Lung microvascular endothelial cell (primary cell): Measurements from ENCODE around the gene RBP5. TPM values are rescaled to one million over a fixed set of nuclear protein-coding genes. Genes with fewer than 3 reads are reported as not detected.

Experiments used
- DNase-seq, 2 donors: peaks; one replicate each; pipeline versions ENCODE4 v3.0.0 to v3.0.0-alpha.2; 2010; ENCODE audit warnings: low read depth in 2 of 2
- total RNA-seq: library from RNA; depleted of rRNA; stranded (reverse); fragments of >200 nt; gene quantifications from 2 replicates; pipeline ENCODE4 v1.2.1, GENCODE V29; 2014

The RBP5 gene, protein sequence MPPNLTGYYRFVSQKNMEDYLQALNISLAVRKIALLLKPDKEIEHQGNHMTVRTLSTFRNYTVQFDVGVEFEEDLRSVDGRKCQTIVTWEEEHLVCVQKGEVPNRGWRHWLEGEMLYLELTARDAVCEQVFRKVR
- total RNA-seq: 0.22 TPM in 1 of 2 replicates, not detected in the other

DNA sequence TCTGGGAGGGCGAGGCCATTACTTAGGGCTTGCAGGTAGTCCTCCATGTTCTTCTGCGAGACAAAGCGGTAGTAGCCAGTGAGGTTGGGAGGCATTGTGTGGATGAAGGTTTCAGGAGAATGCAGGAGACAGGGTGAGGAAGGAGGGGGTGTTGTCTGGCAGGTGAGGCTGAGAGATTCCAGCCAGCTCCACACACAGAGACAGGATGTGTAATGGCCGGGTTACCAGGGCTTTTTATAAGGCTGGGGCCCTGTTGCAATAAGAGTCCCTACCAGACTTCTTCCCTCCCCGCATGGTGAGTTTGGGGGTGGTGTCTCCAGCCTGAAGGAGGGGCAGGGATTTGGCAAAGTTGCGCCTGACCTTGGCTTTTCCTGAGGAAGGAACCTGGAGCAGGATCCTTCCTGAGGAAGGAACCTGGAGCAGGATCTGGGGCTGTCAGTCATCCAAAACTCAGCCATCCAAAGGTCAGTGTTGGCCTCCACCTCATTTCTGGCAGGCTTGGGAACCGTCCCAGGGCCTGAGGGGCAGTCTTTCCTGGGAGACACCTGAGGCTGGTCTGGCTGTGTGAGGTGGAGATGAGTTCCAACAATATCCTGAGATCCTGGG is at the start of gene RBP5:
RBP5 (minus strand) TSS at position 209 of the 606 bp plus-strand sequence; CDS start at position 95, 114 bp downstream.
- DNase-seq: no peak

DNA sequence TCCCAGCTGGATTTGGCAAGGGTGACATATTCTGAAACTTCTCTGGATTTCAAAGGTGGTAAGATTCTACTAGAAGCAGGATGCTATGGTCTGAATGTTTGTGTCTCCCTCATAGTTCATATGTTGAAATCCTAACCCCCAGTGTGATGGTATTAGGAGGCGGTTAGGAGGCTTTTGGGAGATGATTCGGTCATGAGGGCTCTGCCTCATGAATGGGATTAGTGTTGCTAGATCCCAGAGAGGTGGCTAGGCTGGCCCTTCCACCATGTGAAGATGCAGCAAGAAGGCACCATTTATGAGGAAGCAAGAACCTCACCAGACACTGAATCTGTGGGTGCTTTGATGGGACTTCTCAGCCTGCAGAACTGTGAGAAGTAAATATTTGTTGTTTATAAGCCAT is 49.8 kb upstream of the RBP5 start:
- DNase-seq: no peak

DNA sequence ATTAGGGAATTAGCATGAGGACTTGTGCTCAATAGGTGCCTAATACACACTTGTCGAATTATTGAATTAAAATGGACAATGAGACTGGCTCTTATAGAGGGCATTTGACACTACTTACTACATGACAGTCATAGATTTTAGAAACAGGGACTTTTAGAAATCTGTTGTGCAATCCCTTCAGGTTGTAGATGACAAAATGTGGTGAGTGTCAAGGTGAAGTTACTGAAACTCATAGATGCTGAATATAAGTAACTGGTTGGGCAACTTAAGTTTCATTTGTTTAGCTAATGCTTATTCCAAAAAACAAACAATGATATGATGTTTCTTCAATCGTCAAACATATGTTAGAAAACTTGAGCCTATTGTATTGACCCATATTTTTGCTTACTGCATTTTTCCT is 47.9 kb upstream of the RBP5 start:
- no peak for DNase-seq

DNA sequence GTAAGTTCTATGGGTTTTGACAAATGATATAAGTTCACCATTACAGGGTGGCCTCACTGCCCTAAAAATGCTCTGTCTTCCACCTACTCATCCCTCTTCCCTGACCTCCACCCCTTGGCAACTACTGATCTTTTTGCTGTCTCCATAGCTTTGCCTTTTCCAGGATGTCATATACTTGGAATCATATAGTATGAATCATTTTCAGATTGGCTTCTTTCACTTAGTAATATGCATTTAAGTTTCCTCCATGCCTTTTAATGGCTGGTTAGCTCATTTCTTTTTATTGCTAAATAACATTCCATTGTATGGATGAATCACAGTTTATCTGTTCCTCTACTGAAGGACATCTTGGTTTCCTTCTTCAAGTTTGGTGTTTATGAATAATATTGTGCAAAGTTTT is 46.8 kb upstream of the RBP5 start:
- DNase-seq: no peak

DNA sequence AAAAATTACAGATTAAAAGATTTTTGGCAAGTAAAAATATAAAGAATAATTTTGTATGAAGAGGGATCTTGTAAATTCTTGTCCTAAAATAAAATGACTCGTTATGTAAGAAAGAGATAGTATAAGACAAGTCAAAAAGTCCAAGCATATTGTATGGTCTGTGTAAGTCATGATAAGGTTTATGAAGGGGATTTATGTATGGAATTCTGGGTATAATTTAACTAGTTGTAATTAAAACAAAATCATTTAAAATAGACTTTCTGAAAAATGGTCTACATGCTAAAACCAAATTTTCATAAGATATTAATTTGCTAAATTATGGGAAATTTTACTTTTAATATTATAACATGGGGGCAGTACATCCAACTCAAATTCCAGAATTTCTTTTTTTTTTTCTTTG is 43.2 kb upstream of the RBP5 start:
- DNase-seq: no peak

DNA sequence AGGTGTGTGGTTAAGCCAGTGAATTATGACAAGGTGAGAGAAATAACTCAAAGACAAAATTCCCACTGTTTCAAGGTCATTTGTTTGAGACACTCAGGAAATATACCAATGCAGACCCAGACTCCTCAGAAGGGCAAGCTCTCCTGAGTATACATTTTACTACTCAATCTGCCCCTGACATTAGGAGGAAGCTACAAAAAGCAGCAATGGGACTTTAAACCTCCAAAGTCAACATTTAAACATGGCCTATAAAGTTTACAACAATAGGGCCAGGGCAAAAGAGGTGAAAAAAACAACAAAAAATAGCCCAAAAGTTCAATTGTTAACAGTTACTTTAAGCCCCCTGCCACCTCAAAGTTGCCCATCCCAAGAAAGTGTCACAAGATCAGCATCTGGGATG is 41.3 kb upstream of the RBP5 start:
- DNase-seq: no peak

DNA sequence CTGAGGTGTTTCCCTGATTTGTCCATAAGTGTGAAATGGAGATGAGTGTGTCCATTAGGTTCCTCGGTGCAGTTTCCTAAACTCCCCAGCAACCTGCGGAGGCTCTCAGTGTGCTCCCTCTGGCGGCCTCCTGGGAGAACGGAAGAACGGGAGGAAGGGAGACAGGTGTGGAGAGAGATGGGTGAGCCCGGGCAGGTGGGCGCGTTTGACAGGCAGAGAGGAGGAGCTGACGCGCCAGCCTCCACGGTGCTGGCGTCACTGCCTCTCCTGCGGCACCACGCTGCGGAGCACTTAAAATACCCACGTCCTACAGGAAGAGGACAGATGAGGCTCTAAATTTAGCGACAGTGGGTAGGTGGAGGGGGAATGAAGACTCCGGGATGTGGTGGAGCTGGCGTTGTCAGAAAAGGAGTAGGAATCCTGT is 34.0 kb upstream of the RBP5 start:
- peak; percentile 19 to 28 for DNase-seq

DNA sequence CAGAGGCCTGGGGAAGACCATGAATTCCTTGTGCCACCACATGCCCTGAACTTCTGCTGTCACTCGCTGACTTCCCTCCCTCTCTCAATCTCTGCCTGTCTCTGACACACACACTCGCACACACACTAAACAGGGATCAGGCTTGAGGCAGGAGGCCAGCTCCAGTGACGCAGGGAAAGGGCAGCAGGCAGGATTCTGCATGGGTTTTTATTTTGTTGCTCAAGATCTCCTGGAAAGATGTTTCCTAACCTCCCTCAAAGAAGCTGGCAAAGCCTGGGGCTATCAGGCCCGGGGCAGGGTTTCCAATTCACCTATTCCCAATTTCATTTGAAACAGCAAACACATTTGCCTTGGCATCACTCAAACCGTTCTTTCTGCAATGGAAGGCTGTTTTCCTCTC is 33.1 kb upstream of the RBP5 start:
- DNase-seq: no peak

DNA sequence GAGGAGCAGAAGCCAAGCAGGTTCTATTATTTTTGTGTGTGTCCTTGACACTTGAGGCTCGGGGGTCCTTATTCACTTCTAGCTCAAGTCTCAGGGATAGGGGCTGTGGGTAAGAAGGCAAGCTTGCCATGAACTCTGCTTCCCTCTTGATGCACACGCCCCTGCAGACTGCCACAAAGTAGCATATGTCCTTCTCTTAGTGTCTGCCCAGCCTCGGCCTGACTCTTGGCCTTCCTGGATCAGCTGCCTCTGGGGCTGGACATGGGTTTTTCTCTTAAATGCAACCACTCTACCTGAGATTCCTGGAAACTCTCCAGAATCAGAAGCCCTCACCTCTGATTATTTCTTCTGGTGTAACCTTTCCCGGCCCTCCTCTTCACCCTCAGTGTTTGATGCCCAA is 32.6 kb upstream of the RBP5 start:
- no peak for DNase-seq

DNA sequence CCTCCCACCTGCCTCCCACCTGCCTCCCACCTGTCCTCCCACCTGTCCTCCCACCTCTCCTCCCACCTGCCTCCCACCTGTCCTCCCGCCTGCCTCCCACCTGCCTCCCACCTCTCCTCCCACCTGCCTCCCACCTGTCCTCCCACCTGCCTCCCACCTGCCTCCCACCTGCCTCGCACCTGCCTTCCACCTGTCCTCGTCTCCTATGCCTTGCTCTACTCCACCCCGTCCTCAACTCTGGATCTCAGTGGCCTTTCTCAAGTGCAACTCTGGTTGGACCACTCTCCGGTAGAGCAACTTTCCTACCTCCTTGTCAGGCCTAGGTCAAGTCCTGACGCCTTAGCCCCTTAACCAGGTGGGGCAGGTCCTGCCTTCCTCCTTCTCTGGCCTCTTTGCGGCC is 31.5 kb upstream of the RBP5 start:
- DNase-seq: no peak

DNA sequence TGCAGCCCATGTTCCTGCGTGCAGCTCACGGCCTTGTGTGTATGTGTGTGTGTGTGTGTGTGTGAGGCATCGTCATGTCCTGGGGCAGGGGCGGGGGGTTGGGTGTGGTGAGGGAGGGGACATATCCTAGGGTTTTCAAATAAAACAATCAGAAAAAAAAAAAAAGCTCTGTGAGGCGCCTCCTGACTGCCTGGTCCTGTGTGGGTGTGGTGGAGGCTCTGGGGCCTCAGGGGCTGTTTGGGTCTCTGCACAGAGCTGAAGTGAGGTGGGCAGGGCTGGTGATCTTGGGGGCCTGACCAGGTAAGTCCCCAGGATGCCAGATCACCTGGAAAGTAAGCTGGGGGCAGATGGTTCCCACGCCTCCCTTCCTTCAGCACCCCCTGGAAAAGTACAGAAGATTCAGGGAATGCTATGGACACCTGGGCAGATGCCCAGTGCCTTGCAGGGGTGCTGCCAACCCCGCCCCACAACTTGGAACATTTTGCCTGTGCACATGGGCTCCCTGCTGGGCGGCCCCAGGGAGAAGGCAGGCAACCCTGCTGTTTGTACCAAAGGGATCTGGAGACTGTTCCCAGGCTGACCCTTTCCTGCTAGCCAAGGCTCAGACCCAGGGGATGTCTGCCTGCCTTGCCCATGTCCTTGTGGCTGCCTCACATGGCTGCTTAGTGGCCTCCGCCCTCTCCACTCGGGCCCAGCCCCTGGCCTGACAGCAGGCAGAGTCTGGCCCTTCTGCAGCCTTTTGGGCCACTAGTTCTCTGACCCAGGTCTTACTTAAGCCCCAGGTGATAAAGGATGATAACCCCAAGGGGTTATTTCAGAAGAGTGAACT is 30.3 kb upstream of the RBP5 start:
- DNase-seq: no peak

DNA sequence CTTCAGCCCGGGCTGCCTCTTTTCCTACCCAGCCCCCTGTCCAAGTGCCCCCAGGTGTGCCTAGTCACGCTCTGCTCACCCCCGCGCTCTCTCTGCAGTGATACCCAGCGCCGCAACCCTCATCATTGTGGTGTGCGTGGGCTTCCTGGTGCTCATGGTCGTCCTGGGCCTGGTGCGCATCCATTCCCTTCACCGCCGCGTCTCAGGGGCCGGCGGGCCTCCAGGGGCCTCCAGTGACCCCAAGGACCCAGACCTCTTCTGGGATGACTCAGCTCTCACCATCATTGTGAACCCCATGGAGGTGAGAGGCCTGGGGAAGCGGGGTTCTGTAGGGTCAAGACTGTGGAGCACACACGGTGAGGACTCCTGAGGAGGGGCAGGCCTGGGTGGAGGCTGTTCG is 28.7 kb upstream of the RBP5 start:
- no peak for DNase-seq

DNA sequence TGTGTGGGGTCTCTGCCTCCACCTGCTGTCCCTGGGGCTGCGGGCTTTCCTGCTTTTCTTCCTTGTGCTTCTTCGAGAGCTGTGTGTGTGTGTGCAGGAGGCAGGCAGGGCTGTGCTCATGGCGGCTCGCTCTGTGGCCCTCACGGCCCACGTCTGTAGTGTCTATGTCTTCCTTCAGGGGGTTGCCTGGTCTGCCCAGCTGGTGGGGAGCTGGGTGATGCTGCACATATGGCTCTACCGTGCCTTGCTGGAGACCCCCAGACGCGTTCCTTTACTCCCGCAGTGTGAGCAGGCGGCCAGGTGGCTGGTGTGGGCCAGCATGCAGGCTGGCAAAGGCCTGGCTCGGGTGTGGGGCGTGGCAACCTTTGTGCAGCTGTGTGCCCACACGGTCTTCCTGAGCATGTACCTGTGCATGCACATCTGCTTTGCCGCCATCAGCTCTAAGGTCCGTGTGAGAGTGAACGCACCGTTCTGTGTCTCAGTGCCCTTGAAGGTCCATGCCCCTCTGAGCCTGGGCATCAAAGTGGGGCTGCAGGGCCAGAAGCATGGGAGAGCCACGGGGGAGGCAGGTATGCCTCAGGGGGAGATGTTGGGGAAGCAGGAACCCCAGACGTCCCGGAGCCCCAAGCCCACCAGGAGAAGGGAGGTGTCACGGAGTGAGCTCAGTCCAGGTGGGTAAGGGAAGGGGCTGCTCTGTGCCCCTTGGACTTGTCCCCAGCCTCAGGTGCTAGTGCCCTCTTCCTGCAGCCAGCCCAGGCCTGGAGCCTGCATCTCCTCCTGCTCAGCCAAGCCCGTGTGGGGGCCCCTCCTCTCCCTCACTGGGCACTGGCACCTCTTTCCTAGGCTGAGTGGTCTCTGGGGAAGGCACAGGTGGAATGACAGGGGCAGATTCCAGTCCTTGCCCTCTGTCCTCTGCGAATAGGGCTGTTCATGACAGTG is 27.8 kb upstream of the RBP5 start:
- DNase-seq: no peak

DNA sequence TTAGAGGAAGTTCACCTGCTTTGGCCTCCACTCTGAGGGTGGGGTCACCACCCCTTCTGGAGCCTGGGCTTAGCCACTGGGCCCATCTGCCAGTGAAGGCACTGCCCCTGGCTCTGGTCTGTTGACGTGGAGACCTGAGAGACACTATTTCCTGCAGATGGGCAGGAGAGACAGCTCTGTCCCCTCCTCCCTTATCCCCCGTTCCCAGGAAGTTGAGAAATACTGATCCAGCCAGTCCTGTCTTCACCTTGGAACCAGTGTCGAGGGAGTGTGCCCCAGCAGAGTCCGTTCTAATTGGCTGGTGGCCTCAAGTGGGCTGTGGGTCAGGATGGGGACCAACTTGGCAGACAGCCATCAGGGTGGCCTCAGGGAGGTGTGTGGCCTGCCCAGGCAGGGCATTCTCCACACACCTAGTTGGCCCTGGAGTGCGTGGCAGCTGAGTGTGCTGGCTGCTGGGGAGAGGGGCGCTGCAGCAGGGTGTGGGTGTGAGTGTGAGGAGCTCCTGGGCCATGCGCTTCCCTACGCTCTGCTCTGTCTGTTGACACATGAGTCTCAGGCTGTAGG is 26.9 kb upstream of the RBP5 start:
- no peak for DNase-seq

DNA sequence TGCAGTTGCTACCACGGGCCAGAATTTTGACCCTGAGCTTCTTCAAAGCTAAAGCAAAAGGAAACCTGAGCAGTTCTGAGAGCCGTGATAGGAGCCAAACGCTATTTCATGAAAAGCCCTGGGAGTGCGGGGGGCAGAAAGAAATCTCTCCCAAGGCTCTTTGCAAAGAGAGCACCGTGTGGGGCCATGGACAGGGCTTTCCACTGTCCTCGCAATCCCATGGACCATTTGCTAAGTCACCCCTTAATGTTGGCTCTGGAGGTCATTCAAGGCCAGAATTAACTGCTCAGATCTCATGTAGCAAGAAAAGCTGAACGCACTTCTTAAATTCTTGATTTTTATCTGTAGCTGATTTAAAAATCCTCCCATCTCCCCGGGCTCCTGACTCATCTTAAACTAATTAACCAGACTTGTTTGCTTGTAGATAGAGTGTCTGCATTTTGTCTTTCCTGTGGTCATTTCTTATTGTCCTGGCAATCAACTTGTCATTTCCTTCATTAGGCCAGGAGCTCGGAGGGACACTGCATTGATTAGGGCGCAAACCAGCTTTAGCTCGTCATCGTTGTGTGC is 26.3 kb upstream of the RBP5 start:
- no peak for DNase-seq

DNA sequence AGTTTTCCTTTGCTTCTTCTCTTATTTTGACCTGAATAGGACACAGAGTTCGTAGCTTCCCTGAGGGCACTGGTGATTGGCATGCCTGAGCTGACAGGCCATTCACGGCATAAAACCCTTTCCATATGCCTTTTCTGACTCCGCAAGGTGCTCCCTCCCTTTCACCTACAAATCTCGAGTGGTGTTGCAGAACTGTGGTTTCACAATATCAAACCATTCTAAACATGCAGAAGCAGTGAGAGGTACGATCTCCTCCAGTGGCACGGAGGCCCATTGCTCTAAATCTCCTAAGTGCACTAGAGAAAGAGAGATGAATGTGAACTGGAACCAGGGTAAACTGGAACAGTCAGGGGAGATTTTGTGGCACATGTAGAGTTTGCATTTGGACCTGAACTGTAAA is 25.4 kb upstream of the RBP5 start:
- DNase-seq: no peak

DNA sequence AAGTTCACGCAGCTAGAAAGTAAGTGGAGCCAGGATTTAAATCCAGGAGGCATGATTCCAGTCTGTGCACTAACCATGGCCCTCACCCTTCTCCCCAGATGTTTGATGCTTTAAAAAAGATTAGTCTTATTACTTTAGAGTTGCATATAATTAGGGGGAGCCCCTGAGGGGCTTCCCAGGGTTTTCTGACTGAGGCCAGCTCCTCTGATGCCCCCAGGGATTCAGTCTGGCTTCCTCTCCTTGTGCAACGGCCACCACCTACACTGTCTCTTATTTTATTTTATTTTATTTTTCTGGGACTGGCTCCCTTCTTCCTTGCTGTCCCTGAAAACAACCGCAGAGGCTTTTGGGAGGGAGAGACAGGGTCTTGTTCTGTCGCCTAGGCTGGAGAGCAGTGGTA is 24.1 kb upstream of the RBP5 start:
- DNase-seq: no peak

DNA sequence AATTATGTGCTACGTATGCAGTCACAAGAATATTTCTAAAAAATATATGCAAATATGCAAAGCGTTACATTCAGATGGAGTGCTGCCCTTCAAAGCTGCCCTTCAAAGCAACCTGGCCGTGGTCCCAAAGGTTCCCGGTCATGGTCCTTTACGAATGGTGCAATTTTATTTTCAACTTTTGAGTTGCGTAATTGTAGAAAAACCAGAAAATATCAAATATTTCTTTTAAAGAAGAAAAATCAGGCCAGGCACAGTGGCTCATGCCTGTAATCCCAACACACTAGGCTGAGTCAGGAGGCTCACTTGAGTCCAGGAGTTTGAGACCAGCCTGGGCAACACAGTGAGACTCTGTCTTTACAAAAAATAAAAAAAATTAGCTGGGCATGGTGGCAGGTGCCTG is 22.8 kb upstream of the RBP5 start:
- DNase-seq: no peak

DNA sequence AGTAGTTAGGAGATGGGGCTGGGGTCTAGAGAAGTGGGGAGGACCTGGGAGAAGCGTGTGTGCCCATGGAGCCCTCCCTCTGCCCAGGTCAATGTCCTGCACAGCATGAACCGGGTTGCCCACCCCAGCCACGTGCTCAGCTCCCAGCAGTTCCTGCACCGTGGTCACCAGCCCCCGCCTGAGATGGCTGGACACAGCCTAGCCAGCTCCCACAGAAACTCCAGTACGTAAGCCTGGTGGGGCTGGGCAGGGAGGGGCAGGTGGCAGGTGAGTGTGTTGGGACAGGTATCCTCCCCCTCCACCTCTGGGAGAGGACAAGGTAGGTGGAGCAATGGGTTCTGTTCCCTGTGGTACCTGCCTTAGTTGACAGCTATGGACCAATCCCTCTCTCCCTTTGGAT is 22.2 kb upstream of the RBP5 start:
- DNase-seq: no peak

DNA sequence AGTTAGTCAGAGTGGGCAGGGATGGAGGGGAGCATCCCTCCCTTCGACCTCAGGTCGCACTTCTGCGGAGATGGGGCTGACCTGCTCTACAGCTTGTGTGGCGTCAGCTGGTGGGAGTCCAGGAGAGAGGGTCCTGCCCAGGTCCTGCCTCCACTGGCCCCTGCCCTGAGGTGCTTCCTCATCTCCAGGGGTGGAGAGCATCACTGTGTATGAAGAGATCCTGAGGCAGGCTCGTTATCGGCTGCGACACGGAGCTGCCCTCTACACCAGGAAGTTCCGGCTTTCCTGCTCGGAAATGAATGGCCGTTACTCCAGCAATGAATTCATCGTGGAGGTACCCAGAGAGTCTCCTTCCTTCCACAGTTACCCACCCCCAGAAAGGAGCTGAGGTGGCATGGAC is 21.7 kb upstream of the RBP5 start:
- DNase-seq: peak; percentile 39 to 50

DNA sequence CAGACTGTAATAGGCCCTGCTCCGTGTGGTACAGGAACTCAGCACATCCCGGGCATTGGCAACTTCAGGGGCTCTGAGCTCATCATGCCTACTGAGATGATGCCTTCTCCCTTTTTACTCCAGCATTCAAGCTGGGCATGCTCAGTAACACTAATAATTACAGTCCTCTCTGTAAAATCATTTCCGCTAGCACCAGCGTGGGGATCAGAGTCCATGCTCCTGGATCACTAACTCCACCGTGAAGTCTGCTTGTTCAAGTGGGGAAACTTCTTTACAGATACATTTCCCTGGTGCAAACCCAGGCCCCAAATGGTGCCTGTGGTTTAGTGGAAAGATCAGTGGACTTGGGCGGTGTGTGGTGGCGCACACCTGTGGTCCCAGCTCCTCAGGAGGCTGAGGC is 18.2 kb upstream of the RBP5 start:
- DNase-seq: no peak
